Muscle layer of colon (tissue), 2 donors: ENCODE measurements around the gene ADAM10.

Source experiments
- H3K27ac ChIP-seq: one replicate; pipeline ENCODE4 v1.7.0; 2013; ENCODE audit warnings: low read depth, mild to moderate bottlenecking, low read length, moderate library complexity
- H3K27me3 ChIP-seq, 2 donors: one replicate each; pipeline ENCODE4 v1.7.0; 2013; ENCODE audit warnings: low read length in 2 of 2, mild to moderate bottlenecking in 2 of 2; ENCODE audit not compliant: insufficient read depth in 2 of 2, control insufficient read depth in 1 of 2
- H3K36me3 ChIP-seq: one replicate; pipeline ENCODE4 v1.7.0; 2013; ENCODE audit warnings: mild to moderate bottlenecking, low read length; ENCODE audit not compliant: insufficient read depth
- H3K4me1 ChIP-seq: one replicate; pipeline ENCODE4 v1.7.0; 2013; ENCODE audit warnings: mild to moderate bottlenecking, low read length; ENCODE audit not compliant: insufficient read depth
- H3K4me3 ChIP-seq, 2 donors: one replicate each; pipeline ENCODE4 v1.7.0; 2013; ENCODE audit warnings: low read length in 2 of 2, low read depth in 1 of 2, mild to moderate bottlenecking in 1 of 2, moderate library complexity in 1 of 2
- H3K9ac ChIP-seq: one replicate; pipeline ENCODE4 v1.7.0; 2013; ENCODE audit warnings: low read length
- H3K9me3 ChIP-seq: one replicate; pipeline ENCODE4 v1.7.0; 2013; ENCODE audit warnings: mild to moderate bottlenecking, low read length
- donor health status: abdominal sarcoma.
- donor health status: Adenocarcinoma of cecum.

Gene ADAM10

GRCh38 chr15:58749532-58750337 lies at the start of gene ADAM10:
TSS of gene ADAM10 (minus strand) at chr15:58749707. CDS start at chr15:58749534, 173 bp downstream.
- Histone ChIP-seq H3K9me3 (no peaks in the 10 kb centered on the region), H3K27me3 (no peaks in the 10 kb centered on the region), H3K4me1 (peaks cover 12% of the 10 kb centered on the region)

GRCh38 chr15:58797505-58797904 lies 48.0 kb upstream of the ADAM10 start:
- no peak overlapping the region for H3K27ac ChIP-seq
- H3K4me3 ChIP-seq = no peak overlapping the region
- H3K9ac ChIP-seq = no peak overlapping the region

More at GRCh38 chr15:58749532-58750337, at the start of gene ADAM10:
- Histone ChIP-seq H3K27ac (peak within 1 kb of the TSS; percentile 97), H3K36me3 (no peaks in the 10 kb centered on the region), H3K4me3 (peak within 1 kb of the TSS; percentile 81 to 92), H3K9ac (peak within 1 kb of the TSS; percentile 84)

GRCh38 chr15:58795825-58796224 lies 46.3 kb upstream of the ADAM10 start:
- Histone ChIP-seq H3K27me3 (no peaks in the 10 kb centered on the region), H3K9me3 (no peaks in the 10 kb centered on the region), H3K36me3 (no peaks in the 10 kb centered on the region), H3K27ac (no peak overlapping the region), H3K4me3 (no peak overlapping the region), H3K9ac (no peak overlapping the region), H3K4me1 (peaks cover 5% of the 10 kb centered on the region)

More at GRCh38 chr15:58797505-58797904, 48.0 kb upstream of the ADAM10 start:
- no peaks in the 10 kb centered on the region for H3K27me3 ChIP-seq
- peaks cover 5% of the 10 kb centered on the region for H3K4me1 ChIP-seq
- no peaks in the 10 kb centered on the region for H3K9me3 ChIP-seq
- no peaks in the 10 kb centered on the region for H3K36me3 ChIP-seq

- H3K36me3 ChIP-seq = no peaks in the 10 kb centered on the region
- H3K4me1 ChIP-seq = peaks cover 5% of the 10 kb centered on the region
- H3K9ac ChIP-seq = no peak overlapping the region
- no peaks in the 10 kb centered on the region for H3K27me3 ChIP-seq
- H3K4me3 ChIP-seq = no peak overlapping the region
- H3K9me3 ChIP-seq = no peaks in the 10 kb centered on the region
- no peak overlapping the region for H3K27ac ChIP-seq
Observed at GRCh38 chr15:58793862-58794261, 44.4 kb upstream of the ADAM10 start.

GRCh38 chr15:58788056-58788710 lies 38.7 kb upstream of the ADAM10 start:
- Histone ChIP-seq H3K4me3 (no peak overlapping the region), H3K4me1 (peaks cover 8% of the 10 kb centered on the region), H3K9ac (no peak overlapping the region), H3K9me3 (no peaks in the 10 kb centered on the region), H3K27ac (no peak overlapping the region), H3K36me3 (no peaks in the 10 kb centered on the region), H3K27me3 (no peaks in the 10 kb centered on the region)

GRCh38 chr15:58785355-58785754 lies 35.8 kb upstream of the ADAM10 start:
- H3K27me3 ChIP-seq = no peaks in the 10 kb centered on the region
- no peak overlapping the region for H3K27ac ChIP-seq
- H3K9me3 ChIP-seq = no peaks in the 10 kb centered on the region
- no peak overlapping the region for H3K4me3 ChIP-seq
- no peak overlapping the region for H3K9ac ChIP-seq
- H3K4me1 ChIP-seq = peaks cover 8% of the 10 kb centered on the region
- H3K36me3 ChIP-seq = no peaks in the 10 kb centered on the region

- H3K9me3 ChIP-seq = no peaks in the 10 kb centered on the region
- H3K4me1 ChIP-seq = peaks cover 4% of the 10 kb centered on the region
- no peak overlapping the region for H3K9ac ChIP-seq
- H3K4me3 ChIP-seq = no peak overlapping the region
- H3K36me3 ChIP-seq = no peaks in the 10 kb centered on the region
- H3K27ac ChIP-seq = no peak overlapping the region
- H3K27me3 ChIP-seq = no peaks in the 10 kb centered on the region
Observed at GRCh38 chr15:58779554-58779953, 30.0 kb upstream of the ADAM10 start.

- Histone ChIP-seq H3K9ac (no peak overlapping the region), H3K36me3 (no peaks in the 10 kb centered on the region), H3K9me3 (no peaks in the 10 kb centered on the region), H3K4me1 (peaks cover 26% of the 10 kb centered on the region), H3K27ac (no peak overlapping the region), H3K27me3 (no peaks in the 10 kb centered on the region), H3K4me3 (no peak overlapping the region)
Observed at GRCh38 chr15:58777107-58777506, 27.6 kb upstream of the ADAM10 start.

- H3K4me3 ChIP-seq = no peak overlapping the region
- H3K27me3 ChIP-seq = no peaks in the 10 kb centered on the region
- H3K27ac ChIP-seq = no peak overlapping the region
- H3K9me3 ChIP-seq = no peaks in the 10 kb centered on the region
- no peak overlapping the region for H3K9ac ChIP-seq
- H3K36me3 ChIP-seq = no peaks in the 10 kb centered on the region
- H3K4me1 ChIP-seq = peaks cover 27% of the 10 kb centered on the region
Observed at GRCh38 chr15:58775402-58775801, 25.9 kb upstream of the ADAM10 start.

GRCh38 chr15:58773024-58773423 lies 23.5 kb upstream of the ADAM10 start:
- Histone ChIP-seq H3K36me3 (no peaks in the 10 kb centered on the region), H3K4me3 (peak overlapping the region in 1 of 2 donors; percentile 50), H3K9me3 (no peaks in the 10 kb centered on the region), H3K9ac (no peak overlapping the region), H3K27me3 (no peaks in the 10 kb centered on the region), H3K4me1 (peaks cover 34% of the 10 kb centered on the region), H3K27ac (no peak overlapping the region)

GRCh38 chr15:58771621-58772250 lies 22.2 kb upstream of the ADAM10 start:
- peak overlapping the region; percentile 39 to 50 for H3K4me3 ChIP-seq
- no peaks in the 10 kb centered on the region for H3K9me3 ChIP-seq
- H3K9ac ChIP-seq = peak overlapping the region; percentile 69
- no peaks in the 10 kb centered on the region for H3K36me3 ChIP-seq
- no peaks in the 10 kb centered on the region for H3K27me3 ChIP-seq
- peak overlapping the region; percentile 67 for H3K27ac ChIP-seq
- peaks cover 34% of the 10 kb centered on the region for H3K4me1 ChIP-seq
